SK-N-SH treated with all-trans-retinoic acid at 6 μM for 48 hours (cell line): ENCODE results near the gene CDH4.

ENCODE experiments used
- GLIS3 ChIP-seq: fragments of 250-450 bp; sonication (Bioruptor Pico); IDR thresholded peaks from 2 replicates; pipeline ENCODE4 v1.5.0; 2020; ENCODE audit warnings: mild to moderate bottlenecking, moderate library complexity
- RARB ChIP-seq: fragments of 250-450 bp; sonication (Bioruptor Pico); IDR thresholded peaks from 2 replicates; pipeline ENCODE4 v1.8.0; 2021; ENCODE audit warnings: mild to moderate bottlenecking, moderate library complexity
- TF ChIP-seq, protein P1 (sequence below): fragments of 250-450 bp; sonication (Bioruptor Pico); IDR thresholded peaks from 2 replicates; pipeline ENCODE4 v1.8.0; 2020; ENCODE audit warnings: mild to moderate bottlenecking, moderate library complexity, borderline replicate concordance

DNA sequence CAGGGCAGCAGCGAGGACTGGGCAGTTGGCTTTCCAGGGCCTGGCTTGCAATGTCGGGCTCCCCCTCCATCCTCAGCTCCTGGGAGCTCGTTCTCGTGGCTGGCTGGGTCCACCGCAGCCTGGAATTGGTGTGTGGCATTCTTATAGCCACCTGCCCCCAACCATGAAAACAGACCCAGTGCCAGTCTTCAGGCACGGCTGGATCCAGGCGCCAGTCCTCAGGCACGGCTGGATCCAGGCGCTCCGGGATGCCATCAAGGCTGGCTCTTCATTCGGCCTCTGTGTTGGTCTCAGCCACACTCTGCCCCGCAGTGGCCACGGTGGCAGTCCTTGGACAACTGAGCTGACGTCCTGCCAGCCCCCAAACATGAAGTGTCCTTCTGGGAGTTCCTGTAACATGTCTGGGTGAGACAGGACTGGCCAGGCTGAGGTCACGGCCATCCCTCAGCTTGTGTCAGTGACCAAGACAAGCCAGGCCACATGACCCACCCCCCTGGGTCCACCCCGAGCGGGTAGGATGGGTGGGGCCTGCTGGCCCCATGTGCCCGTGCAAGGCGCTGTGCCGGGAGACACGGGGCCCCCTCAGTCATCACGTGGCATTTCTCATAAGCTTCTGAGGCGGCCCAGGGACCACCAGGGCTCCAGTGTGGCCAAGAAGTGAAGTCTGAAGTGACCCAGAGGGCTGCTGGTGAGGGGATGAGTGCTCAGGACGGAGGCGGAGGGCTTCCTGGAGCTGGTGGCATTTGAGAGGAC, 714.6 kb downstream of the CDH4 start:
- TF ChIP-seq RARB (CRISPR knock-in tag): no peak
- no peak for TF ChIP-seq GLIS3
- TF ChIP-seq, protein P1, sequence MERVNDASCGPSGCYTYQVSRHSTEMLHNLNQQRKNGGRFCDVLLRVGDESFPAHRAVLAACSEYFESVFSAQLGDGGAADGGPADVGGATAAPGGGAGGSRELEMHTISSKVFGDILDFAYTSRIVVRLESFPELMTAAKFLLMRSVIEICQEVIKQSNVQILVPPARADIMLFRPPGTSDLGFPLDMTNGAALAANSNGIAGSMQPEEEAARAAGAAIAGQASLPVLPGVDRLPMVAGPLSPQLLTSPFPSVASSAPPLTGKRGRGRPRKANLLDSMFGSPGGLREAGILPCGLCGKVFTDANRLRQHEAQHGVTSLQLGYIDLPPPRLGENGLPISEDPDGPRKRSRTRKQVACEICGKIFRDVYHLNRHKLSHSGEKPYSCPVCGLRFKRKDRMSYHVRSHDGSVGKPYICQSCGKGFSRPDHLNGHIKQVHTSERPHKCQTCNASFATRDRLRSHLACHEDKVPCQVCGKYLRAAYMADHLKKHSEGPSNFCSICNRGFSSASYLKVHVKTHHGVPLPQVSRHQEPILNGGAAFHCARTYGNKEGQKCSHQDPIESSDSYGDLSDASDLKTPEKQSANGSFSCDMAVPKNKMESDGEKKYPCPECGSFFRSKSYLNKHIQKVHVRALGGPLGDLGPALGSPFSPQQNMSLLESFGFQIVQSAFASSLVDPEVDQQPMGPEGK (CRISPR knock-in tag): no peak
